Endothelial cell of umbilical vein (primary cell): ENCODE measurements around the gene SMAD3. TPM values are rescaled to one million over a fixed set of nuclear protein-coding genes. Genes with fewer than 3 reads are reported as not detected.
A peak's percentile ranks its signal among the peaks of the same experiment; 100 is the strongest.

ENCODE experiments used
- BruUV-seq: library from RNA; stranded (reverse); fragments of 400-500 nt; replicated peaks from 2 replicates; lab custom pipeline; 2021; lab: Mats Ljungman, UMichigan
- CTCF ChIA-PET: fragments of 300-600, 350-600 bp; sonication (Branson Sonifier 250); formaldehyde crosslinking; loops from one replicate; lab custom pipeline; 2021; ENCODE audit warnings: antibody characterized with exemption, inconsistent platforms; lab: Charles Lee
- POLR2A ChIA-PET: fragments of 300-600, 350-600 bp; sonication (Branson Sonifier 250); formaldehyde crosslinking; loops from one replicate; lab custom pipeline; 2021; ENCODE audit warnings: antibody characterized with exemption, inconsistent platforms; lab: Charles Lee
- DNase-seq: peaks from one replicate; pipeline ENCODE4 v3.0.0-alpha.2; 2011; ENCODE audit warnings: low read depth, low spot score
- FAIRE-seq: peaks from 2 replicates; lab custom pipeline; 2011; peaks lifted over from hg19 to GRCh38; lab: Jason Lieb, UNC
- H2AFZ ChIP-seq: 2 replicates; pipeline ENCODE4 v1.6.0; 2012; ENCODE audit warnings: low read depth, low read length, control low read depth, inconsistent platforms
- H3K27ac ChIP-seq: 2 replicates; pipeline ENCODE4 v1.5.1; 2011; ENCODE audit warnings: low read depth, mild to moderate bottlenecking, control low read depth, low read length, moderate library complexity; ENCODE audit not compliant: insufficient read depth
- H3K27me3 ChIP-seq, 2 experiments: 2 replicates each; pipeline versions ENCODE4 v1.6.0 to v1.6.1; 2011; ENCODE audit warnings: low read length in 2 of 2, mixed read lengths in 1 of 2; ENCODE audit not compliant: control insufficient read depth in 2 of 2, insufficient read depth in 2 of 2
- H3K36me3 ChIP-seq, 2 experiments: 2 replicates in 1 of 2; 3 replicates in 1 of 2; pipeline ENCODE4 v1.5.1; 2011; ENCODE audit warnings: low read length in 2 of 2, mild to moderate bottlenecking in 1 of 2, moderate library complexity in 1 of 2; ENCODE audit not compliant: control insufficient read depth in 2 of 2, insufficient read depth in 2 of 2; ENCODE audit errors: extremely low read depth in 1 of 2
- H3K4me1 ChIP-seq: 3 replicates; pipeline ENCODE4 v1.5.1; 2011; ENCODE audit warnings: mild to moderate bottlenecking, low read length; ENCODE audit not compliant: control insufficient read depth, insufficient read depth; ENCODE audit errors: extremely low read depth
- H3K4me2 ChIP-seq: 2 replicates; pipeline ENCODE4 v1.6.1; 2011; ENCODE audit warnings: low read length, control low read depth, mixed read lengths; ENCODE audit not compliant: insufficient read depth
- H3K4me3 ChIP-seq, 3 experiments: fragments of 200-600 bp in 1 of 3; sonication (generic), shearing (Covaris generic) in 1 of 3; replicated peaks in 1 of 3; 2 replicates each; pipeline ENCODE4 v1.5.1; 2011 to 2016; ENCODE audit warnings: control low read depth in 3 of 3, low read length in 3 of 3, mild to moderate bottlenecking in 2 of 3, inconsistent platforms in 1 of 3, low read depth in 1 of 3, moderate library complexity in 1 of 3; ENCODE audit not compliant: insufficient read depth in 1 of 3
- H3K79me2 ChIP-seq: 2 replicates; pipeline ENCODE4 v1.6.0; 2012; ENCODE audit warnings: low read length, inconsistent platforms; ENCODE audit not compliant: control insufficient read depth, insufficient read depth
- H3K9ac ChIP-seq: replicated peaks from 2 replicates; pipeline ENCODE3; 2011; ENCODE audit warnings: low read length, control low read depth; ENCODE audit not compliant: insufficient read depth; ENCODE audit errors: extremely low read depth
- H3K9me1 ChIP-seq: replicated peaks from 3 replicates; pipeline ENCODE4 v1.6.0; 2011; ENCODE audit warnings: mild to moderate bottlenecking, low read length; ENCODE audit not compliant: control insufficient read depth, insufficient read depth; ENCODE audit errors: extremely low read depth
- H3K9me3 ChIP-seq: replicated peaks from 2 replicates; pipeline ENCODE4 v1.5.1; 2012; ENCODE audit warnings: low read length, inconsistent platforms; ENCODE audit not compliant: control insufficient read depth, insufficient read depth
- H4K20me1 ChIP-seq: replicated peaks from 2 replicates; pipeline ENCODE3; 2011; ENCODE audit warnings: mild to moderate bottlenecking, low read length; ENCODE audit not compliant: control insufficient read depth, insufficient read depth; ENCODE audit errors: extremely low read depth
- EZH2 ChIP-seq: IDR thresholded peaks from 2 replicates; pipeline ENCODE4 v1.6.1; 2012; ENCODE audit warnings: borderline replicate concordance, low read depth, mild to moderate bottlenecking, moderate library complexity, low read length, inconsistent platforms; ENCODE audit not compliant: severe bottlenecking
- FOS ChIP-seq: IDR thresholded peaks from 2 replicates; pipeline ENCODE4 v1.6.1; 2011; ENCODE audit warnings: mild to moderate bottlenecking, low read length, moderate library complexity, borderline replicate concordance; ENCODE audit not compliant: insufficient read depth
- GATA2 ChIP-seq: IDR thresholded peaks from 2 replicates; pipeline ENCODE4 v1.7.0; 2011; ENCODE audit warnings: low read depth, mild to moderate bottlenecking, moderate library complexity, mixed read lengths, low read length; ENCODE audit not compliant: insufficient read length, insufficient read depth
- JUN ChIP-seq: IDR thresholded peaks from 2 replicates; pipeline ENCODE4 v1.6.1; 2011; ENCODE audit warnings: borderline replicate concordance, low read depth; ENCODE audit not compliant: insufficient read length, insufficient read depth
- MYC ChIP-seq: IDR thresholded peaks from one replicate; pipeline ENCODE4 v1.6.1; 2011; ENCODE audit warnings: mild to moderate bottlenecking, low read depth, low read length
- POLR2A ChIP-seq: IDR thresholded peaks from 2 replicates; pipeline ENCODE4 v1.6.1; 2012; ENCODE audit warnings: low read depth, mild to moderate bottlenecking, control low read depth, low read length
- POLR2AphosphoS5 ChIP-seq: IDR thresholded peaks from 2 replicates; pipeline ENCODE4 v1.6.1; 2012; ENCODE audit warnings: low read depth, mild to moderate bottlenecking, control low read depth, low read length, moderate library complexity; ENCODE audit not compliant: insufficient read depth
- dilution Hi-C: fragments of 300-500 bp; cut with MboI; formaldehyde crosslinking; loops from one replicate; pipeline ENCODE4 v1.15.0; 2019; ENCODE audit warnings: low sequenced_read_pairs; ENCODE audit not compliant: extremely low pct_ligation_motif_present
- intact Hi-C: fragments of 100-400 bp; cut with micrococcal nuclease; formaldehyde crosslinking; loops from one replicate; pipeline ENCODE4 v1.10.0; 2022
- polyA plus RNA-seq, 4 experiments: library from polyadenylated mRNA; depleted of rRNA in 3 of 4; stranded (reverse) in 3 of 4; unstranded in 1 of 4; fragments of >200 nt; gene quantifications; 2 replicates each; pipeline versions ENCODE4 v1.2.1 to v1.2.3, GENCODE V29; 2011 to 2012; ENCODE audit warnings: missing spikeins in 1 of 4
- total RNA-seq: library from RNA; stranded (reverse); gene quantifications from 2 replicates; pipeline ENCODE4 v1.2.3, GENCODE V29; 2021
- TF ChIP-seq, protein P1 (sequence below), 2 donors: IDR thresholded peaks; 1 replicate in 1 of 2; 2 replicates in 1 of 2; pipeline ENCODE4 v1.5.1; 2011; ENCODE audit warnings: low read length in 2 of 2, mild to moderate bottlenecking in 2 of 2, moderate library complexity in 2 of 2, control low read depth in 1 of 2, inconsistent platforms in 1 of 2, low read depth in 1 of 2; ENCODE audit not compliant: insufficient read depth in 1 of 2; ENCODE audit errors: extremely low read depth in 1 of 2
- TF ChIP-seq, protein P2 (sequence below): IDR thresholded peaks from 2 replicates; pipeline ENCODE4 v1.6.1; 2011; ENCODE audit not compliant: insufficient read depth, insufficient read length

SMAD3 gene
- total and polyA plus RNA-seq, 2 donors (not counting 3 experiments of a cell fraction or from before 2014, with no cell fraction given): 56.4 to 88.2 TPM

- H3K27me3 ChIP-seq: no peaks in the 10 kb centered on the region
- CTCF ChIA-PET: interaction anchor here (0.6 to 1.6 kb wide), 4 partner anchors 16 to 221 kb away, joined by 3 to 4 read pairs (median 3); no protein-coding TSS in a partner anchor
- POLR2A ChIA-PET: interaction anchor here (0.6 kb wide), 1 partner anchor 352 kb away, joined by 6 read pairs; no protein-coding TSS in a partner anchor
- no peaks in the 10 kb centered on the region for H3K79me2 ChIP-seq
- BruUV-seq: no TSS peak
- no peaks in the 10 kb centered on the region for H4K20me1 ChIP-seq
- H3K9me3 ChIP-seq: no peaks in the 10 kb centered on the region
- no peak for TF ChIP-seq POLR2A
- no peak for TF ChIP-seq JUN
- TF ChIP-seq, protein P1, sequence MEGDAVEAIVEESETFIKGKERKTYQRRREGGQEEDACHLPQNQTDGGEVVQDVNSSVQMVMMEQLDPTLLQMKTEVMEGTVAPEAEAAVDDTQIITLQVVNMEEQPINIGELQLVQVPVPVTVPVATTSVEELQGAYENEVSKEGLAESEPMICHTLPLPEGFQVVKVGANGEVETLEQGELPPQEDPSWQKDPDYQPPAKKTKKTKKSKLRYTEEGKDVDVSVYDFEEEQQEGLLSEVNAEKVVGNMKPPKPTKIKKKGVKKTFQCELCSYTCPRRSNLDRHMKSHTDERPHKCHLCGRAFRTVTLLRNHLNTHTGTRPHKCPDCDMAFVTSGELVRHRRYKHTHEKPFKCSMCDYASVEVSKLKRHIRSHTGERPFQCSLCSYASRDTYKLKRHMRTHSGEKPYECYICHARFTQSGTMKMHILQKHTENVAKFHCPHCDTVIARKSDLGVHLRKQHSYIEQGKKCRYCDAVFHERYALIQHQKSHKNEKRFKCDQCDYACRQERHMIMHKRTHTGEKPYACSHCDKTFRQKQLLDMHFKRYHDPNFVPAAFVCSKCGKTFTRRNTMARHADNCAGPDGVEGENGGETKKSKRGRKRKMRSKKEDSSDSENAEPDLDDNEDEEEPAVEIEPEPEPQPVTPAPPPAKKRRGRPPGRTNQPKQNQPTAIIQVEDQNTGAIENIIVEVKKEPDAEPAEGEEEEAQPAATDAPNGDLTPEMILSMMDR (IDR thresholded peaks at IDR 0.05; ENCODE audit: extremely low read depth in 1 of 2, insufficient read depth in 1 of 2, low read depth in 1 of 2, low read length in 2 of 2): no peak
- no peak for TF ChIP-seq EZH2
- no peak for TF ChIP-seq FOS
- intact Hi-C loops: no loop called here
- FAIRE-seq (peak; percentile 73), DNase-seq (no peak)
- H3K4me1 ChIP-seq: peaks cover 36% of the 10 kb centered on the region
- H3K4me3 ChIP-seq: no peak overlapping the region
- no peak overlapping the region for H3K27ac ChIP-seq
- H3K36me3 ChIP-seq: no peaks in the 10 kb centered on the region
- H3K9ac ChIP-seq: no peak overlapping the region
- no peaks in the 10 kb centered on the region for H3K9me1 ChIP-seq
- peak overlapping the region; percentile 27 for H2AFZ ChIP-seq
- no peak overlapping the region for H3K4me2 ChIP-seq
- dilution Hi-C loops: no loop called here
Observed at GRCh38 chr15:67021455-67021854, 43.9 kb upstream of the SMAD3 start.

GRCh38 chr15:67022587-67023105, 42.8 kb upstream of the SMAD3 start:
- Histone ChIP-seq H3K27ac (no peak overlapping the region), H3K27me3 (no peaks in the 10 kb centered on the region), H3K4me2 (no peak overlapping the region), H3K4me3 (no peak overlapping the region), H3K9me3 (no peaks in the 10 kb centered on the region), H3K4me1 (peaks cover 38% of the 10 kb centered on the region), H2AFZ (no peak overlapping the region), H3K9me1 (no peaks in the 10 kb centered on the region), H4K20me1 (no peaks in the 10 kb centered on the region), H3K79me2 (no peaks in the 10 kb centered on the region), H3K36me3 (no peaks in the 10 kb centered on the region), H3K9ac (no peak overlapping the region)
- FAIRE-seq (no peak), DNase-seq (no peak)
- dilution Hi-C loops: no loop called here
- ChIA-PET POLR2A (no interaction called here), CTCF (interaction anchor here (0.9 to 1.6 kb wide), 3 partner anchors 9 to 74 kb away, joined by 3 to 4 read pairs (median 3); no protein-coding TSS in a partner anchor)
- intact Hi-C loops: no loop called here
- no peak for TF ChIP-seq EZH2
- no peak for TF ChIP-seq MYC
- no peak for TF ChIP-seq FOS
- no peak for TF ChIP-seq POLR2AphosphoS5
- TF ChIP-seq JUN: no peak
- TF ChIP-seq, protein P2, sequence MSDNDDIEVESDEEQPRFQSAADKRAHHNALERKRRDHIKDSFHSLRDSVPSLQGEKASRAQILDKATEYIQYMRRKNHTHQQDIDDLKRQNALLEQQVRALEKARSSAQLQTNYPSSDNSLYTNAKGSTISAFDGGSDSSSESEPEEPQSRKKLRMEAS: no peak
- TF ChIP-seq, protein P1 (IDR thresholded peaks at IDR 0.05; ENCODE audit: extremely low read depth in 1 of 2, insufficient read depth in 1 of 2, low read depth in 1 of 2, low read length in 2 of 2): no peak
- no peak for TF ChIP-seq POLR2A
- TF ChIP-seq GATA2: no peak
- BruUV-seq: no TSS peak
